Ecto neural progenitor cell (in vitro differentiated cells): ENCODE measurements around the gene IL15RA.
"Not testable (repeated sequence)": the region's sequence is repeated elsewhere in the genome, so short reads cannot be mapped to it uniquely, and the experiment has no call there.

ENCODE experiments used
- DNase-seq: peaks from one replicate; pipeline ENCODE4 v3.0.0-alpha.2; 2018; ENCODE audit warnings: low spot score

The IL15RA gene

GRCh38 chr10:5921746-5922145 lies 55.6 kb downstream of the IL15RA start:
- DNase-seq, result no peak

GRCh38 chr10:5919568-5919967 lies 57.8 kb downstream of the IL15RA start:
- DNase-seq, result no peak

- DNase-seq, result no peak
Measured at GRCh38 chr10:5918763-5919162, 58.6 kb downstream of the IL15RA start.

GRCh38 chr10:5917305-5917704 lies 60.0 kb downstream of the IL15RA start:
- no peak for DNase-seq

- no peak for DNase-seq
Measured at GRCh38 chr10:5915451-5915850, 61.9 kb downstream of the IL15RA start.

- no peak for DNase-seq
Measured at GRCh38 chr10:5913736-5914135, 63.6 kb downstream of the IL15RA start.

GRCh38 chr10:5911670-5912069 lies 65.7 kb downstream of the IL15RA start:
- DNase-seq, result no peak

GRCh38 chr10:5910323-5911100 lies 66.8 kb downstream of the IL15RA start:
- DNase-seq, result no peak

GRCh38 chr10:5908676-5909075 lies 68.7 kb downstream of the IL15RA start:
- not testable (repeated sequence) for DNase-seq

GRCh38 chr10:5906651-5907050 lies 70.7 kb downstream of the IL15RA start:
- no peak for DNase-seq

- no peak for DNase-seq
Measured at GRCh38 chr10:5905854-5906507, 71.4 kb downstream of the IL15RA start.

GRCh38 chr10:5904227-5904626 lies 73.1 kb downstream of the IL15RA start:
- no peak for DNase-seq

GRCh38 chr10:5903563-5903962 lies 73.8 kb downstream of the IL15RA start:
- DNase-seq, result no peak

- no peak for DNase-seq
Measured at GRCh38 chr10:5902511-5903274, 74.7 kb downstream of the IL15RA start.
